Skeletal muscle cell (primary cell): ENCODE results near the gene CDC37.

Experiments used
- DNase-seq: peaks from one replicate; pipeline ENCODE4 v3.0.0-alpha.2; 2010; ENCODE audit warnings: low read depth
- H3K4me3 ChIP-seq: 2 replicates; pipeline ENCODE4 v1.5.1; 2011; ENCODE audit warnings: low read depth, mild to moderate bottlenecking, control low read depth, low read length, moderate library complexity

CDC37 gene

GRCh38 chr19:10365518-10365917, 37.8 kb downstream of the CDC37 start:
- DNase-seq: no peak
- no peak overlapping the region for H3K4me3 ChIP-seq

- DNase-seq: no peak
Observed at GRCh38 chr19:10364644-10365043, 38.7 kb downstream of the CDC37 start.

GRCh38 chr19:10363789-10364281, 39.5 kb downstream of the CDC37 start:
- DNase-seq: no peak
- H3K4me3 ChIP-seq: no peak overlapping the region

More at GRCh38 chr19:10364644-10365043, 38.7 kb downstream of the CDC37 start:
- no peak overlapping the region for H3K4me3 ChIP-seq

GRCh38 chr19:10362259-10362658, 41.1 kb downstream of the CDC37 start:
- DNase-seq: no peak
- H3K4me3 ChIP-seq: no peak overlapping the region

- no peak for DNase-seq
- no peak overlapping the region for H3K4me3 ChIP-seq
Observed at GRCh38 chr19:10361569-10362011, 41.8 kb downstream of the CDC37 start.

- H3K4me3 ChIP-seq: no peak overlapping the region
- DNase-seq: no peak
Observed at GRCh38 chr19:10356431-10356830, 46.9 kb downstream of the CDC37 start.

- H3K4me3 ChIP-seq: no peak overlapping the region
- no peak for DNase-seq
Observed at GRCh38 chr19:10353793-10354391, 49.5 kb downstream of the CDC37 start.

- no peak overlapping the region for H3K4me3 ChIP-seq
- no peak for DNase-seq
Observed at GRCh38 chr19:10352764-10353671, 50.3 kb downstream of the CDC37 start.

GRCh38 chr19:10346509-10346908, 56.8 kb downstream of the CDC37 start:
- H3K4me3 ChIP-seq: no peak overlapping the region
- no peak for DNase-seq

GRCh38 chr19:10344780-10345179, 58.6 kb downstream of the CDC37 start:
- no peak overlapping the region for H3K4me3 ChIP-seq
- no peak for DNase-seq

GRCh38 chr19:10343495-10343894, 59.8 kb downstream of the CDC37 start:
- no peak for DNase-seq
- H3K4me3 ChIP-seq: no peak overlapping the region
